Measurements from ENCODE around the gene SMAD9. TPM values are rescaled to one million over a fixed set of nuclear protein-coding genes. Genes with fewer than 3 reads are reported as not detected.

The SMAD9 gene
- total and polyA plus RNA-seq, 10 donors: 0.67 to 2.9 (median 1.4) TPM

GRCh38 chr13:36807616-36808015 is 112.4 kb downstream of the SMAD9 start:
- peaks cover 0 to 21% (median 0%) of the 10 kb centered on the region in 7 donors for H3K27me3 ChIP-seq (replicated peaks in 1 of 7)
- H3K27ac ChIP-seq: no peak overlapping the region
- TF ChIP-seq, protein P1, sequence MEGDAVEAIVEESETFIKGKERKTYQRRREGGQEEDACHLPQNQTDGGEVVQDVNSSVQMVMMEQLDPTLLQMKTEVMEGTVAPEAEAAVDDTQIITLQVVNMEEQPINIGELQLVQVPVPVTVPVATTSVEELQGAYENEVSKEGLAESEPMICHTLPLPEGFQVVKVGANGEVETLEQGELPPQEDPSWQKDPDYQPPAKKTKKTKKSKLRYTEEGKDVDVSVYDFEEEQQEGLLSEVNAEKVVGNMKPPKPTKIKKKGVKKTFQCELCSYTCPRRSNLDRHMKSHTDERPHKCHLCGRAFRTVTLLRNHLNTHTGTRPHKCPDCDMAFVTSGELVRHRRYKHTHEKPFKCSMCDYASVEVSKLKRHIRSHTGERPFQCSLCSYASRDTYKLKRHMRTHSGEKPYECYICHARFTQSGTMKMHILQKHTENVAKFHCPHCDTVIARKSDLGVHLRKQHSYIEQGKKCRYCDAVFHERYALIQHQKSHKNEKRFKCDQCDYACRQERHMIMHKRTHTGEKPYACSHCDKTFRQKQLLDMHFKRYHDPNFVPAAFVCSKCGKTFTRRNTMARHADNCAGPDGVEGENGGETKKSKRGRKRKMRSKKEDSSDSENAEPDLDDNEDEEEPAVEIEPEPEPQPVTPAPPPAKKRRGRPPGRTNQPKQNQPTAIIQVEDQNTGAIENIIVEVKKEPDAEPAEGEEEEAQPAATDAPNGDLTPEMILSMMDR (IDR thresholded peaks at IDR 0.05 in 8 of 11, conservative IDR thresholded peaks at IDR 0.05 in 3 of 11): no peak
- TF ChIP-seq POLR2A (IDR thresholded peaks at IDR 0.05): no peak
- no peak for DNase-seq
- H3K4me3 ChIP-seq: no peak overlapping the region
- WGBS, 5 donors: 87 to 96% (median 95%) methylated on average over 2 of the region's 2 CpGs
- peaks cover 0 to 13% (median 1%) of the 10 kb centered on the region in 6 donors for H3K4me1 ChIP-seq
- intact Hi-C loops (cut with DNase I; ENCODE audit: low total_unique reads): no loop called here
- H3K9me3 ChIP-seq: no peaks in the 10 kb centered on the region
- H3K36me3 ChIP-seq: no peaks in the 10 kb centered on the region

DNA sequence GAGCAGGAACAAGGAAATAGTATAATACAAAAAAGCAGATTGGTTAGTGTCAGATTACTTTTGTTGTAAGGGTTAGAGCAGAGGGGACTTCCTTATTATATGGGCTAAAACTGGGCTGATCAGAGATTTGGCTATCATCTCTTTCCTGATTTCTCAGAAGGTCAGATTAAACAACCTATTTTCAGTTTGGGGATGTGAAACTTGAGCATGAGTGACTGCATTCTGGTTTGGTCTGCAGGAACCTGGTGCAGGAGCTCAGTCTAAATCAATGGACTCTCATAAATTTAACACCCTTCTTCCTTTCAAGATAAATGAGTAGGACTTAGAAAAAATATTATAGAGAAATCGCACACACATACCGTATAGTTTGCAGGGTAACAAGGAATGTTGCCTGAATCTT is 113.9 kb downstream of the SMAD9 start:
- DNase-seq: no peak
- Histone ChIP-seq H3K27ac (no peak overlapping the region), H3K9me3 (no peaks in the 10 kb centered on the region), H3K27me3 (replicated peaks in 1 of 7) (peaks cover 0 to 6% (median 0%) of the 10 kb centered on the region in 7 donors), H3K36me3 (no peaks in the 10 kb centered on the region), H3K4me1 (peaks cover 0 to 13% (median 1%) of the 10 kb centered on the region in 6 donors), H3K4me3 (no peak overlapping the region)
- intact Hi-C loops (cut with DNase I; ENCODE audit: low total_unique reads): no loop called here
- 81 to 92% (median 91%) methylated on average over 2 of the region's 2 CpGs for WGBS, 5 donors
- TF ChIP-seq POLR2AphosphoS5 (IDR thresholded peaks at IDR 0.05) (no peak), POLR2A (IDR thresholded peaks at IDR 0.05) (no peak)
- TF ChIP-seq, protein P1 (IDR thresholded peaks at IDR 0.05 in 8 of 11, conservative IDR thresholded peaks at IDR 0.05 in 3 of 11): no peak

- H3K9me3 ChIP-seq: no peaks in the 10 kb centered on the region
- intact Hi-C loops (cut with DNase I; ENCODE audit: low total_unique reads): no loop called here
- WGBS, 5 donors: 84 to 92% (median 89%) methylated on average over 6 of the region's 6 CpGs
Observed at GRCh38 chr13:36804588-36804987, 115.5 kb downstream of the SMAD9 start.

GRCh38 chr13:36801035-36801434 is 119.0 kb downstream of the SMAD9 start:
- H3K36me3 ChIP-seq: no peaks in the 10 kb centered on the region
- DNase-seq: no peak
- H3K27me3 ChIP-seq (replicated peaks in 1 of 7): no peaks in the 10 kb centered on the region
- WGBS, 5 donors: 50 to 59% (median 52%) methylated on average over 3 of the region's 3 CpGs
- no peaks in the 10 kb centered on the region for H3K9me3 ChIP-seq
- H3K27ac ChIP-seq: no peak overlapping the region
- H3K4me3 ChIP-seq: no peak overlapping the region
- H3K4me1 ChIP-seq: peaks cover 0 to 5% (median 0%) of the 10 kb centered on the region in 6 donors
- intact Hi-C loops (cut with DNase I; ENCODE audit: low total_unique reads): no loop called here
- TF ChIP-seq, protein P1 (IDR thresholded peaks at IDR 0.05 in 8 of 11, conservative IDR thresholded peaks at IDR 0.05 in 3 of 11): no peak
- TF ChIP-seq POLR2A (IDR thresholded peaks at IDR 0.05) (no peak), POLR2AphosphoS5 (IDR thresholded peaks at IDR 0.05) (no peak)

More at GRCh38 chr13:36804588-36804987, 115.5 kb downstream of the SMAD9 start:
- Histone ChIP-seq H3K27me3 (replicated peaks in 1 of 7) (peaks cover 0 to 5% (median 0%) of the 10 kb centered on the region in 7 donors), H3K27ac (no peak overlapping the region), H3K4me3 (no peak overlapping the region), H3K36me3 (no peaks in the 10 kb centered on the region), H3K4me1 (peaks cover 0 to 13% (median 1%) of the 10 kb centered on the region in 6 donors)
- TF ChIP-seq POLR2A (IDR thresholded peaks at IDR 0.05): no peak
- no peak for TF ChIP-seq POLR2AphosphoS5 (IDR thresholded peaks at IDR 0.05)
- TF ChIP-seq, protein P1 (IDR thresholded peaks at IDR 0.05 in 8 of 11, conservative IDR thresholded peaks at IDR 0.05 in 3 of 11): no peak
- DNase-seq: no peak
